Measurements from ENCODE around the gene KIAA0825. TPM values are rescaled to one million over a fixed set of nuclear protein-coding genes. Genes with fewer than 3 reads are reported as not detected.

KIAA0825 gene
- total and polyA plus RNA-seq, 2 experiments from 2014 or later, result 3.0 to 7.0 TPM

- H3K9me2 ChIP-seq (ENCODE audit: insufficient read depth), result no peaks in the 10 kb centered on the region
- H3K27ac ChIP-seq, result no peak overlapping the region
- no peaks in the 10 kb centered on the region for H3K79me2 ChIP-seq (ENCODE audit: insufficient read depth)
- no peaks in the 10 kb centered on the region for H3K9me3 ChIP-seq (ENCODE audit: low read depth)
- H3K4me2 ChIP-seq (ENCODE audit: unreplicated experiment), result no peak overlapping the region
- H3K36me3 ChIP-seq (ENCODE audit: low read depth), result no peaks in the 10 kb centered on the region
- no peak overlapping the region for H3K4me3 ChIP-seq
- no peak for DNase-seq
- TF ChIP-seq EZH2 (IDR thresholded peaks at IDR 0.05; ENCODE audit: insufficient read depth, poor library complexity, severe bottlenecking), result no peak
- TF ChIP-seq EZH2phosphoT487 (IDR thresholded peaks at IDR 0.05; ENCODE audit: insufficient read depth, low read depth), result no peak
- in situ Hi-C loops (cut with MboI), result no loop called here
- H3K27me3 ChIP-seq (replicated peaks; ENCODE audit: insufficient read depth), result no peaks in the 10 kb centered on the region
- no peaks in the 10 kb centered on the region for H4K20me1 ChIP-seq (ENCODE audit: insufficient read depth)
- WGBS, 2 experiments (ENCODE audit: low coverage in 1 of 2, low lambda C conversion rate in 2 of 2, missing lambda C conversion rate in 2 of 2), result 18 to 19% methylated on average over 1 of the region's 1 CpG
- no peaks in the 10 kb centered on the region for H3F3A ChIP-seq (ENCODE audit: insufficient read depth)
- H3K9ac ChIP-seq, result no peak overlapping the region
- no peak overlapping the region for H2AFZ ChIP-seq
- H3K4me1 ChIP-seq (ENCODE audit: insufficient read depth), result no peaks in the 10 kb centered on the region
Observed at GRCh38 chr5:94308442-94308841, 310.0 kb downstream of the KIAA0825 start.

- H3K27me3 ChIP-seq (replicated peaks; ENCODE audit: insufficient read depth), result no peaks in the 10 kb centered on the region
- H3K9ac ChIP-seq, result no peak overlapping the region
- H4K20me1 ChIP-seq (ENCODE audit: insufficient read depth), result no peaks in the 10 kb centered on the region
- H3K4me3 ChIP-seq, result no peak overlapping the region
- no peaks in the 10 kb centered on the region for H3K4me1 ChIP-seq (ENCODE audit: insufficient read depth)
- no peak overlapping the region for H3K27ac ChIP-seq
- no peaks in the 10 kb centered on the region for H3K79me2 ChIP-seq (ENCODE audit: insufficient read depth)
- no peak for TF ChIP-seq EZH2 (IDR thresholded peaks at IDR 0.05; ENCODE audit: insufficient read depth, poor library complexity, severe bottlenecking)
- in situ Hi-C loops (cut with MboI), result no loop called here
- no peak for DNase-seq
- H3K4me2 ChIP-seq (ENCODE audit: unreplicated experiment), result no peak overlapping the region
- no peak overlapping the region for H2AFZ ChIP-seq
- no peaks in the 10 kb centered on the region for H3F3A ChIP-seq (ENCODE audit: insufficient read depth)
- H3K9me3 ChIP-seq (ENCODE audit: low read depth), result no peaks in the 10 kb centered on the region
- no peaks in the 10 kb centered on the region for H3K36me3 ChIP-seq (ENCODE audit: low read depth)
- no peaks in the 10 kb centered on the region for H3K9me2 ChIP-seq (ENCODE audit: insufficient read depth)
- WGBS, 2 experiments (ENCODE audit: low coverage in 1 of 2, low lambda C conversion rate in 2 of 2, missing lambda C conversion rate in 2 of 2), result 70 to 74% methylated on average over 7 of the region's 7 CpGs
Observed at GRCh38 chr5:94304146-94304545, 314.3 kb downstream of the KIAA0825 start.

- peak overlapping the region; percentile 41; the same call in 1 of the 2 replicates for H3K9ac ChIP-seq
- no peaks in the 10 kb centered on the region for H3K36me3 ChIP-seq (ENCODE audit: low read depth)
- peak overlapping the region; percentile 21 for H3K27ac ChIP-seq
- no peaks in the 10 kb centered on the region for H3K27me3 ChIP-seq (replicated peaks; ENCODE audit: insufficient read depth)
- H3K4me3 ChIP-seq, result peak overlapping the region; percentile 18; the same call in 1 of the 2 replicates
- H3K4me2 ChIP-seq (ENCODE audit: unreplicated experiment), result peak overlapping the region; percentile 17
- H3K4me1 ChIP-seq (ENCODE audit: insufficient read depth), result peaks cover 12% of the 10 kb centered on the region
- H4K20me1 ChIP-seq (ENCODE audit: insufficient read depth), result no peaks in the 10 kb centered on the region
- H3K9me2 ChIP-seq (ENCODE audit: insufficient read depth), result no peaks in the 10 kb centered on the region
- TF ChIP-seq EZH2 (IDR thresholded peaks at IDR 0.05; ENCODE audit: insufficient read depth, poor library complexity, severe bottlenecking), result no peak
- no peak for TF ChIP-seq EZH2phosphoT487 (IDR thresholded peaks at IDR 0.05; ENCODE audit: insufficient read depth, low read depth)
- in situ Hi-C loops (cut with MboI), result no loop called here
- H3K9me3 ChIP-seq (ENCODE audit: low read depth), result peaks cover under 1% of the 10 kb centered on the region
- H3K79me2 ChIP-seq (ENCODE audit: insufficient read depth), result no peaks in the 10 kb centered on the region
- 0 out of 2 replicates have a peak, but pooled peaks cover 5% of the 10 kb centered on the region for H3F3A ChIP-seq (ENCODE audit: insufficient read depth)
- peak; percentile 68 for DNase-seq
- WGBS, 2 experiments (ENCODE audit: low coverage in 1 of 2, low lambda C conversion rate in 2 of 2, missing lambda C conversion rate in 2 of 2), result 18 to 19% methylated on average over 4 of the region's 4 CpGs
- peak overlapping the region; percentile 80 for H2AFZ ChIP-seq
Observed at GRCh38 chr5:94288937-94289336, 329.5 kb downstream of the KIAA0825 start.

GRCh38 chr5:94285984-94286383 lies 332.4 kb downstream of the KIAA0825 start:
- no peak for DNase-seq
- no peaks in the 10 kb centered on the region for H3K9me3 ChIP-seq (ENCODE audit: low read depth)
- no peak overlapping the region for H3K4me2 ChIP-seq (ENCODE audit: unreplicated experiment)
- no peaks in the 10 kb centered on the region for H3K36me3 ChIP-seq (ENCODE audit: low read depth)
- H3K9ac ChIP-seq, result no peak overlapping the region
- H3K79me2 ChIP-seq (ENCODE audit: insufficient read depth), result no peaks in the 10 kb centered on the region
- no peak overlapping the region for H3K4me3 ChIP-seq
- no peak overlapping the region for H2AFZ ChIP-seq
- peaks cover 12% of the 10 kb centered on the region for H3K4me1 ChIP-seq (ENCODE audit: insufficient read depth)
- H3F3A ChIP-seq (ENCODE audit: insufficient read depth), result 0 out of 2 replicates have a peak, but pooled peaks cover 5% of the 10 kb centered on the region
- H3K27me3 ChIP-seq (replicated peaks; ENCODE audit: insufficient read depth), result no peaks in the 10 kb centered on the region
- H4K20me1 ChIP-seq (ENCODE audit: insufficient read depth), result no peaks in the 10 kb centered on the region
- H3K9me2 ChIP-seq (ENCODE audit: insufficient read depth), result no peaks in the 10 kb centered on the region
- in situ Hi-C loops (cut with MboI), result no loop called here
- no peak for TF ChIP-seq EZH2 (IDR thresholded peaks at IDR 0.05; ENCODE audit: insufficient read depth, poor library complexity, severe bottlenecking)
- TF ChIP-seq EZH2phosphoT487 (IDR thresholded peaks at IDR 0.05; ENCODE audit: insufficient read depth, low read depth), result no peak
- no peak overlapping the region for H3K27ac ChIP-seq

- 82 to 88% methylated on average over 2 of the region's 2 CpGs for WGBS, 2 experiments (ENCODE audit: low coverage in 1 of 2, low lambda C conversion rate in 2 of 2, missing lambda C conversion rate in 2 of 2)
- in situ Hi-C loops (cut with MboI), result no loop called here
Observed at GRCh38 chr5:94283093-94283492, 335.3 kb downstream of the KIAA0825 start.

More at GRCh38 chr5:94283093-94283492, 335.3 kb downstream of the KIAA0825 start:
- no peak for DNase-seq
- Histone ChIP-seq H3K27ac (no peak overlapping the region), H3K36me3 (ENCODE audit: low read depth) (no peaks in the 10 kb centered on the region), H3K79me2 (ENCODE audit: insufficient read depth) (no peaks in the 10 kb centered on the region), H3F3A (ENCODE audit: insufficient read depth) (no peaks in the 10 kb centered on the region), H2AFZ (no peak overlapping the region), H3K9me3 (ENCODE audit: low read depth) (no peaks in the 10 kb centered on the region), H3K4me1 (ENCODE audit: insufficient read depth) (no peaks in the 10 kb centered on the region), H3K9ac (no peak overlapping the region), H3K4me2 (ENCODE audit: unreplicated experiment) (no peak overlapping the region), H4K20me1 (ENCODE audit: insufficient read depth) (no peaks in the 10 kb centered on the region), H3K4me3 (no peak overlapping the region), H3K27me3 (replicated peaks; ENCODE audit: insufficient read depth) (no peaks in the 10 kb centered on the region), H3K9me2 (ENCODE audit: insufficient read depth) (no peaks in the 10 kb centered on the region)
- TF ChIP-seq EZH2 (IDR thresholded peaks at IDR 0.05; ENCODE audit: insufficient read depth, poor library complexity, severe bottlenecking) (no peak), EZH2phosphoT487 (IDR thresholded peaks at IDR 0.05; ENCODE audit: insufficient read depth, low read depth) (no peak)
